Posterior cingulate gyrus (tissue), 11 donors: ENCODE results near the gene AMBP.
A peak's percentile ranks its signal among the peaks of the same experiment; 100 is the strongest.

Experiments
- DNase-seq, 10 donors: peaks; one replicate each; pipeline versions ENCODE4 v3.0.0 to v3.0.0-alpha.2; 2020 to 2021; ENCODE audit warnings: mixed read lengths in 3 of 10
- intact Hi-C: fragments of 100-400 bp; cut with DNase I; formaldehyde crosslinking; loops from one replicate; pipeline ENCODE4 v1.15.1; 2023

AMBP gene

GRCh38 chr9:114035845-114036801 lies 42.0 kb downstream of the AMBP start:
- no peak for DNase-seq

GRCh38 chr9:114035221-114035844 lies 42.8 kb downstream of the AMBP start:
- intact Hi-C loops = no loop called here
- peak in 1 of 10 donors; percentile 35 for DNase-seq

More at GRCh38 chr9:114035845-114036801, 42.0 kb downstream of the AMBP start:
- intact Hi-C loops = no loop called here

- intact Hi-C loops = loop anchor here (5.0 kb wide), 1 partner anchor 352 kb away; no protein-coding TSS in a partner anchor
- DNase-seq = peak in 8 of 10 donors; percentile 44 to 94 (median 62)
Measured at GRCh38 chr9:114034661-114035062, 43.4 kb downstream of the AMBP start.

- intact Hi-C loops = loop anchor here (5.0 kb wide), 1 partner anchor 352 kb away; no protein-coding TSS in a partner anchor
- DNase-seq = no peak
Measured at GRCh38 chr9:114034196-114034595, 43.9 kb downstream of the AMBP start.

- peak in 5 of 10 donors; percentile 30 to 90 (median 59) for DNase-seq
- intact Hi-C loops = loop anchor here (2.0 to 5.0 kb wide), 2 partner anchors 225 to 351 kb away; no protein-coding TSS in a partner anchor
Measured at GRCh38 chr9:114033397-114034103, 44.5 kb downstream of the AMBP start.

GRCh38 chr9:114031948-114032840 lies 45.9 kb downstream of the AMBP start:
- no peak for DNase-seq
- intact Hi-C loops = loop anchor here (2.0 to 5.0 kb wide), 2 partner anchors 223 to 350 kb away; no protein-coding TSS in a partner anchor

GRCh38 chr9:114031037-114031630 lies 47.0 kb downstream of the AMBP start:
- intact Hi-C loops = loop anchor here (5.0 kb wide), 1 partner anchor 349 kb away; no protein-coding TSS in a partner anchor
- DNase-seq = no peak

- DNase-seq = no peak
Measured at GRCh38 chr9:114030364-114030763, 47.7 kb downstream of the AMBP start.

GRCh38 chr9:114029311-114030170 lies 48.6 kb downstream of the AMBP start:
- intact Hi-C loops = loop anchor here (5.0 kb wide), 1 partner anchor 347 kb away; no protein-coding TSS in a partner anchor
- no peak for DNase-seq

More at GRCh38 chr9:114030364-114030763, 47.7 kb downstream of the AMBP start:
- intact Hi-C loops = loop anchor here (5.0 kb wide), 1 partner anchor 348 kb away; no protein-coding TSS in a partner anchor

GRCh38 chr9:114028646-114029045 lies 49.5 kb downstream of the AMBP start:
- intact Hi-C loops = no loop called here
- DNase-seq = no peak

GRCh38 chr9:114027863-114028465 lies 50.1 kb downstream of the AMBP start:
- intact Hi-C loops = no loop called here
- no peak for DNase-seq

- DNase-seq = peak in 1 of 10 donors; percentile 72
Measured at GRCh38 chr9:114027159-114027862, 50.8 kb downstream of the AMBP start.

GRCh38 chr9:114026335-114026734 lies 51.8 kb downstream of the AMBP start:
- peak in 1 of 10 donors; percentile 61 for DNase-seq
- intact Hi-C loops = no loop called here

More at GRCh38 chr9:114027159-114027862, 50.8 kb downstream of the AMBP start:
- intact Hi-C loops = no loop called here

- intact Hi-C loops = no loop called here
- peak in 1 of 10 donors; percentile 72 for DNase-seq
Measured at GRCh38 chr9:114025760-114026159, 52.3 kb downstream of the AMBP start.

GRCh38 chr9:114025196-114025753 lies 52.8 kb downstream of the AMBP start:
- DNase-seq = no peak
- intact Hi-C loops = no loop called here

- DNase-seq = no peak
- intact Hi-C loops = no loop called here
Measured at GRCh38 chr9:114023961-114024360, 54.1 kb downstream of the AMBP start.
